GM10847 (cell line): ENCODE data around the gene IQCN.

ENCODE experiments used
- POLR2A ChIP-seq: IDR thresholded peaks from 2 replicates; pipeline ENCODE4 v1.6.1; 2011; ENCODE audit not compliant: insufficient read length; ENCODE audit errors: extremely low read depth

The IQCN gene

GRCh38 chr19:18274219-18274780 is at the start of gene IQCN:
Gene IQCN (minus strand): TSS chr19:18274452. CDS start chr19:18269478, 4,974 bp downstream.
- TF ChIP-seq POLR2A, result no peak

GRCh38 chr19:18322759-18323460 is 48.7 kb upstream of the IQCN start, which contains the start of gene LSM4:
Gene LSM4 (minus strand): TSS chr19:18323076. CDS start chr19:18323020, 56 bp downstream.
- TF ChIP-seq POLR2A, result peak; percentile 89

- no peak for TF ChIP-seq POLR2A
Measured at GRCh38 chr19:18322318-18322758, 48.1 kb upstream of the IQCN start.

GRCh38 chr19:18321734-18322102 is 47.5 kb upstream of the IQCN start:
- TF ChIP-seq POLR2A, result no peak

- no peak for TF ChIP-seq POLR2A
Measured at GRCh38 chr19:18320865-18321733, 46.8 kb upstream of the IQCN start.

GRCh38 chr19:18319591-18320135 is 45.4 kb upstream of the IQCN start:
- no peak for TF ChIP-seq POLR2A

GRCh38 chr19:18317961-18318800 is 43.9 kb upstream of the IQCN start:
- no peak for TF ChIP-seq POLR2A

- no peak for TF ChIP-seq POLR2A
Measured at GRCh38 chr19:18313398-18313797, 39.1 kb upstream of the IQCN start.

GRCh38 chr19:18312092-18312534 is 37.9 kb upstream of the IQCN start:
- TF ChIP-seq POLR2A, result no peak

GRCh38 chr19:18311502-18312091 is 37.3 kb upstream of the IQCN start:
- TF ChIP-seq POLR2A, result no peak

GRCh38 chr19:18310966-18311365 is 36.7 kb upstream of the IQCN start:
- no peak for TF ChIP-seq POLR2A

- TF ChIP-seq POLR2A, result no peak
Measured at GRCh38 chr19:18310118-18310909, 36.1 kb upstream of the IQCN start.

- no peak for TF ChIP-seq POLR2A
Measured at GRCh38 chr19:18309525-18310064, 35.3 kb upstream of the IQCN start.
